IMR-90 (cell line): Measurements from ENCODE around the gene GALNT4. TPM values are rescaled to one million over a fixed set of nuclear protein-coding genes. Genes with fewer than 3 reads are reported as not detected.

Experiments used
- ATAC-seq: fragments of 200-7000 bp; cut with Tn5 transposase; 2 replicates; pipeline ENCODE4 v1.9.1; 2020; ENCODE audit warnings: low read depth, mild to moderate bottlenecking, moderate library complexity
- BruUV-seq: library from RNA; stranded (reverse); fragments of 400-500 nt; replicated peaks from 2 replicates; lab custom pipeline; 2021; lab: Mats Ljungman, UMichigan
- CTCF ChIA-PET: fragments of 300-600 bp; formaldehyde crosslinking; extraction: SDS; loops from one replicate; lab custom pipeline; 2021; ENCODE audit warnings: antibody characterized with exemption; lab: Yijun Ruan, JAX
- POLR2A ChIA-PET: fragments of 300-600 bp; sonication (Branson Sonifier 250); formaldehyde crosslinking; loops from one replicate; lab custom pipeline; 2022; ENCODE audit warnings: antibody characterized with exemption; ENCODE audit not compliant: unreplicated experiment; lab: Charles Lee
- DNase-seq: peaks from one replicate; pipeline ENCODE4 v3.0.0; 2013
- H2AFZ ChIP-seq: replicated peaks from 2 replicates; pipeline ENCODE3; 2013; ENCODE audit warnings: low read length, mild to moderate bottlenecking; ENCODE audit not compliant: poor library complexity
- H2AK5ac ChIP-seq: 2 replicates; pipeline ENCODE4 v1.6.1; 2013; ENCODE audit warnings: low read depth, low read length, inconsistent platforms
- H2AK9ac ChIP-seq: replicated peaks from 2 replicates; pipeline ENCODE3; 2013; ENCODE audit warnings: mild to moderate bottlenecking, low read depth, low read length, moderate library complexity; ENCODE audit not compliant: poor library complexity
- H2BK120ac ChIP-seq: 2 replicates; pipeline ENCODE4 v1.6.1; 2013; ENCODE audit warnings: low read depth, low read length, inconsistent platforms
- H2BK15ac ChIP-seq: 3 replicates; pipeline ENCODE4 v1.6.1; 2013; ENCODE audit warnings: low read depth, low read length, inconsistent platforms
- H2BK20ac ChIP-seq: 2 replicates; pipeline ENCODE4 v1.6.1; 2013; ENCODE audit warnings: low read depth, mild to moderate bottlenecking, inconsistent platforms, low read length, moderate library complexity
- H2BK5ac ChIP-seq: 2 replicates; pipeline ENCODE4 v1.6.1; 2013; ENCODE audit warnings: mild to moderate bottlenecking, low read depth, low read length, inconsistent platforms; ENCODE audit not compliant: poor library complexity, severe bottlenecking
- H3K14ac ChIP-seq: replicated peaks from 2 replicates; pipeline ENCODE4 v1.6.1; 2013; ENCODE audit warnings: low read depth, low read length, inconsistent platforms
- H3K18ac ChIP-seq: 2 replicates; pipeline ENCODE4 v1.6.1; 2013; ENCODE audit warnings: low read depth, low read length, control low read depth
- H3K23ac ChIP-seq: 2 replicates; pipeline ENCODE4 v1.6.1; 2013; ENCODE audit warnings: low read depth, low read length, inconsistent platforms
- H3K27ac ChIP-seq: 2 replicates; pipeline ENCODE4 v1.5.1; 2013; ENCODE audit warnings: mild to moderate bottlenecking, control low read depth, low read length; ENCODE audit not compliant: insufficient read depth
- H3K27me3 ChIP-seq: 2 replicates; pipeline ENCODE4 v1.6.1; 2013; ENCODE audit warnings: low read length; ENCODE audit not compliant: control insufficient read depth, insufficient read depth
- H3K36me3 ChIP-seq: 2 replicates; pipeline ENCODE4 v1.6.1; 2013; ENCODE audit warnings: low read length, mixed read lengths; ENCODE audit not compliant: control insufficient read depth, insufficient read depth
- H3K4ac ChIP-seq: 2 replicates; pipeline ENCODE4 v1.6.1; 2013; ENCODE audit warnings: low read depth, low read length, inconsistent platforms
- H3K4me1 ChIP-seq: 2 replicates; pipeline ENCODE4 v1.6.1; 2013; ENCODE audit warnings: low read length, mixed read lengths; ENCODE audit not compliant: control insufficient read depth, insufficient read depth
- H3K4me2 ChIP-seq: 2 replicates; pipeline ENCODE4 v1.6.1; 2013; ENCODE audit warnings: low read depth, mild to moderate bottlenecking, control low read depth, low read length, moderate library complexity
- H3K4me3 ChIP-seq: 2 replicates; pipeline ENCODE4 v1.5.1; 2013; ENCODE audit warnings: low read depth, mild to moderate bottlenecking, control low read depth, low read length, moderate library complexity; ENCODE audit not compliant: insufficient read depth
- H3K56ac ChIP-seq: 2 replicates; pipeline ENCODE4 v1.6.1; 2013; ENCODE audit warnings: low read length, inconsistent platforms; ENCODE audit not compliant: insufficient read depth; ENCODE audit errors: extremely low read depth
- H3K79me1 ChIP-seq, 2 experiments: 2 replicates each; pipeline ENCODE4 v1.6.1; 2013; ENCODE audit warnings: low read length in 2 of 2, inconsistent platforms in 1 of 2, low read depth in 1 of 2
- H3K9ac ChIP-seq: 2 replicates; pipeline ENCODE4 v1.6.1; 2013; ENCODE audit warnings: low read depth, low read length, control low read depth
- H3K9me1 ChIP-seq: 2 replicates; pipeline ENCODE4 v1.6.1; 2013; ENCODE audit warnings: low read length, inconsistent platforms; ENCODE audit not compliant: insufficient read depth
- H3K9me3 ChIP-seq: 2 replicates; pipeline ENCODE4 v1.6.1; 2013; ENCODE audit warnings: low read length; ENCODE audit not compliant: control insufficient read depth, insufficient read depth
- H4K20me1 ChIP-seq: 2 replicates; pipeline ENCODE4 v1.6.1; 2013; ENCODE audit warnings: low read length, inconsistent platforms; ENCODE audit not compliant: insufficient read depth
- H4K5ac ChIP-seq: 2 replicates; pipeline ENCODE4 v1.6.1; 2013; ENCODE audit warnings: mild to moderate bottlenecking, low read depth, low read length, control low read depth
- H4K8ac ChIP-seq, 2 experiments: 2 replicates each; pipeline ENCODE4 v1.6.1; 2013; ENCODE audit warnings: low read depth in 2 of 2, low read length in 2 of 2, control low read depth in 1 of 2, inconsistent platforms in 1 of 2
- H4K91ac ChIP-seq: 2 replicates; pipeline ENCODE4 v1.6.1; 2013; ENCODE audit warnings: low read depth, low read length, inconsistent platforms; ENCODE audit not compliant: insufficient read depth
- BHLHE40 ChIP-seq: fragments of 150-350 bp; IDR thresholded peaks from 2 replicates; pipeline ENCODE4 v1.6.1; 2016; ENCODE audit warnings: mild to moderate bottlenecking, low read depth, low read length
- CEBPB ChIP-seq: IDR thresholded peaks from 2 replicates; pipeline ENCODE4 v1.6.1; 2012; ENCODE audit warnings: low read depth, low read length, improper control_type of control experiment
- CHD1 ChIP-seq: IDR thresholded peaks from 2 replicates; pipeline ENCODE4 v1.6.1; 2012; ENCODE audit warnings: low read depth, low read length, improper control_type of control experiment
- CTCF ChIP-seq: conservative IDR thresholded peaks from 2 replicates; pipeline ENCODE4 v1.5.1; 2012; ENCODE audit warnings: mild to moderate bottlenecking, low read depth, low read length, improper control_type of control experiment
- ELK1 ChIP-seq: fragments of 150-350 bp; IDR thresholded peaks from 2 replicates; pipeline ENCODE4 v1.6.1; 2016; ENCODE audit warnings: low read depth, mild to moderate bottlenecking, low read length, moderate library complexity, borderline replicate concordance
- FOS ChIP-seq: fragments of 150-350 bp; IDR thresholded peaks from 2 replicates; pipeline ENCODE4 v1.6.1; 2016; ENCODE audit warnings: low read depth, low read length
- MAFK ChIP-seq: IDR thresholded peaks from 2 replicates; pipeline ENCODE4 v1.6.1; 2012; ENCODE audit warnings: low read depth, low read length, improper control_type of control experiment
- MAZ ChIP-seq: IDR thresholded peaks from 2 replicates; pipeline ENCODE4 v1.6.1; 2012; ENCODE audit warnings: low read depth, mild to moderate bottlenecking, low read length, improper control_type of control experiment, moderate library complexity, borderline replicate concordance
- MXI1 ChIP-seq: IDR thresholded peaks from 2 replicates; pipeline ENCODE4 v1.6.1; 2012; ENCODE audit warnings: low read depth, mild to moderate bottlenecking, low read length, moderate library complexity, borderline replicate concordance
- NFE2L2 ChIP-seq: fragments of 150-350 bp; IDR thresholded peaks from 2 replicates; pipeline ENCODE4 v1.6.1; 2016; ENCODE audit warnings: low read depth, mild to moderate bottlenecking, low read length
- POLR2A ChIP-seq: IDR thresholded peaks from 2 replicates; pipeline ENCODE4 v1.6.1; 2012; ENCODE audit warnings: mild to moderate bottlenecking, low read depth, low read length
- RAD21 ChIP-seq: IDR thresholded peaks from 2 replicates; pipeline ENCODE4 v1.6.1; 2012; ENCODE audit warnings: low read length, improper control_type of control experiment
- RCOR1 ChIP-seq: IDR thresholded peaks from 2 replicates; pipeline ENCODE4 v1.6.1; 2012; ENCODE audit warnings: mild to moderate bottlenecking, low read length, improper control_type of control experiment; ENCODE audit not compliant: insufficient replicate concordance
- RFX5 ChIP-seq: IDR thresholded peaks from 2 replicates; pipeline ENCODE4 v1.8.0; 2012; ENCODE audit warnings: low read depth, mild to moderate bottlenecking, low read length, moderate library complexity
- SMC3 ChIP-seq: fragments of 150-350 bp; IDR thresholded peaks from 2 replicates; pipeline ENCODE4 v1.6.1; 2016; ENCODE audit warnings: low read depth, mild to moderate bottlenecking, antibody characterized with exemption, low read length, moderate library complexity
- WGBS, 2 experiments: methylation state at CpG; one replicate each; pipeline versions ENCODE4 v1.1.5 to v1.1.7; 2013; ENCODE audit warnings: missing lambda C conversion rate in 2 of 2; ENCODE audit not compliant: insufficient read length in 1 of 2; ENCODE audit errors: extremely low coverage in 2 of 2; 5-methylcytosine and 5-hydroxymethylcytosine counted together
- dilution Hi-C: fragments of 300-500 bp; cut with HindIII; formaldehyde crosslinking; loops from one replicate; pipeline ENCODE4 v1.14.3; 2018; ENCODE audit warnings: low sequenced_read_pairs; ENCODE audit not compliant: unreplicated experiment
- in situ Hi-C: fragments of 300-500 bp; cut with MboI; formaldehyde crosslinking; loops from 3 replicates; pipeline ENCODE4 v1.14.3; 2019; ENCODE audit warnings: low sequenced_read_pairs, inconsistent platforms, mixed read lengths
- intact Hi-C: fragments of 100-400 bp; cut with micrococcal nuclease; formaldehyde crosslinking; loops from 2 replicates; pipeline ENCODE4 v1.10.0; 2022
- polyA plus RNA-seq, 3 experiments: library from polyadenylated mRNA; depleted of rRNA; stranded (reverse); fragments of >200 nt; gene quantifications; 2 replicates each; pipeline ENCODE4 v1.2.3, GENCODE V29; 2012; ENCODE audit warnings: low replicate concordance in 1 of 3
- total RNA-seq: library from RNA; depleted of rRNA; stranded (reverse); fragments of >200 nt; gene quantifications from 2 replicates; pipeline ENCODE4 v1.2.3, GENCODE V29; 2012
- TF ChIP-seq, protein P1 (sequence below): fragments of 150-350 bp; IDR thresholded peaks from 2 replicates; pipeline ENCODE4 v1.6.1; 2017; ENCODE audit warnings: mild to moderate bottlenecking, antibody characterized with exemption, low read length, low read depth

The GALNT4 gene
- total and polyA plus RNA-seq, 2 of the 4 experiments (the other 2 are of a cell fraction): 2.6 to 9.0 TPM

DNA sequence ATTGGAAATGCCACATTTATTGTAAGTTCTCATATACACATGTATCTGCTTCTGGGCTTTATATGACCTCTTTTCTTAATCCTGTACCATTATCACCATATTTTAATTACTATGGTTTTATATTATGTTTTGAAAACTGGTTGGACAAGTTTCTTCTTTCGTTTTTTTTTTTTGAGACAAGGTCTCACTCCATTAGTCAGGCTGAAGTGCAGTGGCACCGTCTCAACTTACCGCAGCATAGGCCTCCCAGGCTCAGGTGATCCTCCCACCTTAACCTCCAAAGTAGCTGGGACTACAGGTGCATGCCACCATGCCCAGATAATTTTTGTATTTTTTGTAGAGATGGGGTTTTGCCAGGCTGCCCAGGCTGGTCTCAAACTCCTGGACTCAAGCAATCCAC lies 44.6 kb downstream of the GALNT4 start:
- Histone ChIP-seq H3K79me1 (peaks cover 0 to 3% of the 10 kb centered on the region in 2 experiments; a peak in 1 of 4 replicates), H3K27ac (no peak overlapping the region), H3K27me3 (no peaks in the 10 kb centered on the region), H2AFZ (no peak overlapping the region), H2BK20ac (no peak overlapping the region), H3K4ac (no peak overlapping the region), H3K4me3 (no peak overlapping the region), H2AK5ac (no peak overlapping the region), H3K23ac (no peak overlapping the region), H3K9me1 (no peaks in the 10 kb centered on the region; the same call in 1 of the 2 replicates), H3K56ac (no peak overlapping the region), H3K9me3 (no peaks in the 10 kb centered on the region), H4K91ac (no peak overlapping the region), H3K4me1 (peaks cover 2% of the 10 kb centered on the region), H2BK15ac (no peak overlapping the region), H3K14ac (no peak overlapping the region), H4K5ac (no peak overlapping the region), H3K4me2 (no peak overlapping the region), H3K18ac (no peak overlapping the region), H4K20me1 (no peaks in the 10 kb centered on the region), H4K8ac (no peak overlapping the region), H2BK5ac (no peak overlapping the region), H3K9ac (no peak overlapping the region), H2AK9ac (no peak overlapping the region), H3K36me3 (no peaks in the 10 kb centered on the region), H2BK120ac (no peak overlapping the region)
- intact Hi-C loops: no loop called here
- no TSS peak for BruUV-seq
- ATAC-seq (no peak), DNase-seq (no peak)
- CTCF ChIA-PET: interaction anchor here (0.7 kb wide), 2 partner anchors 42 to 902 kb away, joined by 3 to 4 read pairs; no protein-coding TSS in a partner anchor
- POLR2A ChIA-PET: no interaction called here
- no CpG with 5 or more reads among the region's 3 CpGs for WGBS, 2 experiments
- dilution Hi-C loops: no loop called here
- in situ Hi-C loops: no loop called here
- TF ChIP-seq, protein P1, sequence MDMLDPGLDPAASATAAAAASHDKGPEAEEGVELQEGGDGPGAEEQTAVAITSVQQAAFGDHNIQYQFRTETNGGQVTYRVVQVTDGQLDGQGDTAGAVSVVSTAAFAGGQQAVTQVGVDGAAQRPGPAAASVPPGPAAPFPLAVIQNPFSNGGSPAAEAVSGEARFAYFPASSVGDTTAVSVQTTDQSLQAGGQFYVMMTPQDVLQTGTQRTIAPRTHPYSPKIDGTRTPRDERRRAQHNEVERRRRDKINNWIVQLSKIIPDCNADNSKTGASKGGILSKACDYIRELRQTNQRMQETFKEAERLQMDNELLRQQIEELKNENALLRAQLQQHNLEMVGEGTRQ: no peak
- TF ChIP-seq SMC3 (no peak), POLR2A (no peak), CHD1 (no peak), MXI1 (no peak), RCOR1 (no peak), MAZ (no peak), CTCF (no peak), CEBPB (no peak), NFE2L2 (no peak), RFX5 (no peak), RAD21 (no peak), MAFK (no peak), BHLHE40 (no peak), ELK1 (no peak), FOS (no peak)
